Measurements from ENCODE around the gene CUX1.

- TF ChIP-seq CTCF (IDR thresholded peaks at IDR 0.05) (no peak), SMAD3 (CRISPR knock-in tag; IDR thresholded peaks at IDR 0.05; ENCODE audit: borderline replicate concordance) (no peak), CREB1 (CRISPR knock-in tag; IDR thresholded peaks at IDR 0.05) (no peak), TCF7 (CRISPR knock-in tag; IDR thresholded peaks at IDR 0.05; ENCODE audit: low read depth) (no peak), RORB (CRISPR knock-in tag; IDR thresholded peaks at IDR 0.05) (no peak)
- TF ChIP-seq, protein P1, sequence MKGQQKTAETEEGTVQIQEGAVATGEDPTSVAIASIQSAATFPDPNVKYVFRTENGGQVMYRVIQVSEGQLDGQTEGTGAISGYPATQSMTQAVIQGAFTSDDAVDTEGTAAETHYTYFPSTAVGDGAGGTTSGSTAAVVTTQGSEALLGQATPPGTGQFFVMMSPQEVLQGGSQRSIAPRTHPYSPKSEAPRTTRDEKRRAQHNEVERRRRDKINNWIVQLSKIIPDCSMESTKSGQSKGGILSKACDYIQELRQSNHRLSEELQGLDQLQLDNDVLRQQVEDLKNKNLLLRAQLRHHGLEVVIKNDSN (CRISPR knock-in tag; IDR thresholded peaks at IDR 0.05), result no peak
- TF ChIP-seq, protein P2, sequence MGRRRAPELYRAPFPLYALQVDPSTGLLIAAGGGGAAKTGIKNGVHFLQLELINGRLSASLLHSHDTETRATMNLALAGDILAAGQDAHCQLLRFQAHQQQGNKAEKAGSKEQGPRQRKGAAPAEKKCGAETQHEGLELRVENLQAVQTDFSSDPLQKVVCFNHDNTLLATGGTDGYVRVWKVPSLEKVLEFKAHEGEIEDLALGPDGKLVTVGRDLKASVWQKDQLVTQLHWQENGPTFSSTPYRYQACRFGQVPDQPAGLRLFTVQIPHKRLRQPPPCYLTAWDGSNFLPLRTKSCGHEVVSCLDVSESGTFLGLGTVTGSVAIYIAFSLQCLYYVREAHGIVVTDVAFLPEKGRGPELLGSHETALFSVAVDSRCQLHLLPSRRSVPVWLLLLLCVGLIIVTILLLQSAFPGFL (CRISPR knock-in tag; IDR thresholded peaks at IDR 0.05; ENCODE audit: borderline replicate concordance), result no peak
- TF ChIP-seq, protein P3, sequence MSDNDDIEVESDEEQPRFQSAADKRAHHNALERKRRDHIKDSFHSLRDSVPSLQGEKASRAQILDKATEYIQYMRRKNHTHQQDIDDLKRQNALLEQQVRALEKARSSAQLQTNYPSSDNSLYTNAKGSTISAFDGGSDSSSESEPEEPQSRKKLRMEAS (CRISPR knock-in tag; IDR thresholded peaks at IDR 0.05), result no peak
- TF ChIP-seq, protein P4, sequence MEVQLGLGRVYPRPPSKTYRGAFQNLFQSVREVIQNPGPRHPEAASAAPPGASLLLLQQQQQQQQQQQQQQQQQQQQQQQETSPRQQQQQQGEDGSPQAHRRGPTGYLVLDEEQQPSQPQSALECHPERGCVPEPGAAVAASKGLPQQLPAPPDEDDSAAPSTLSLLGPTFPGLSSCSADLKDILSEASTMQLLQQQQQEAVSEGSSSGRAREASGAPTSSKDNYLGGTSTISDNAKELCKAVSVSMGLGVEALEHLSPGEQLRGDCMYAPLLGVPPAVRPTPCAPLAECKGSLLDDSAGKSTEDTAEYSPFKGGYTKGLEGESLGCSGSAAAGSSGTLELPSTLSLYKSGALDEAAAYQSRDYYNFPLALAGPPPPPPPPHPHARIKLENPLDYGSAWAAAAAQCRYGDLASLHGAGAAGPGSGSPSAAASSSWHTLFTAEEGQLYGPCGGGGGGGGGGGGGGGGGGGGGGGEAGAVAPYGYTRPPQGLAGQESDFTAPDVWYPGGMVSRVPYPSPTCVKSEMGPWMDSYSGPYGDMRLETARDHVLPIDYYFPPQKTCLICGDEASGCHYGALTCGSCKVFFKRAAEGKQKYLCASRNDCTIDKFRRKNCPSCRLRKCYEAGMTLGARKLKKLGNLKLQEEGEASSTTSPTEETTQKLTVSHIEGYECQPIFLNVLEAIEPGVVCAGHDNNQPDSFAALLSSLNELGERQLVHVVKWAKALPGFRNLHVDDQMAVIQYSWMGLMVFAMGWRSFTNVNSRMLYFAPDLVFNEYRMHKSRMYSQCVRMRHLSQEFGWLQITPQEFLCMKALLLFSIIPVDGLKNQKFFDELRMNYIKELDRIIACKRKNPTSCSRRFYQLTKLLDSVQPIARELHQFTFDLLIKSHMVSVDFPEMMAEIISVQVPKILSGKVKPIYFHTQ (CRISPR knock-in tag; IDR thresholded peaks at IDR 0.05), result no peak
- TF ChIP-seq, protein P5, sequence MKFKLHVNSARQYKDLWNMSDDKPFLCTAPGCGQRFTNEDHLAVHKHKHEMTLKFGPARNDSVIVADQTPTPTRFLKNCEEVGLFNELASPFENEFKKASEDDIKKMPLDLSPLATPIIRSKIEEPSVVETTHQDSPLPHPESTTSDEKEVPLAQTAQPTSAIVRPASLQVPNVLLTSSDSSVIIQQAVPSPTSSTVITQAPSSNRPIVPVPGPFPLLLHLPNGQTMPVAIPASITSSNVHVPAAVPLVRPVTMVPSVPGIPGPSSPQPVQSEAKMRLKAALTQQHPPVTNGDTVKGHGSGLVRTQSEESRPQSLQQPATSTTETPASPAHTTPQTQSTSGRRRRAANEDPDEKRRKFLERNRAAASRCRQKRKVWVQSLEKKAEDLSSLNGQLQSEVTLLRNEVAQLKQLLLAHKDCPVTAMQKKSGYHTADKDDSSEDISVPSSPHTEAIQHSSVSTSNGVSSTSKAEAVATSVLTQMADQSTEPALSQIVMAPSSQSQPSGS (CRISPR knock-in tag; IDR thresholded peaks at IDR 0.05; ENCODE audit: borderline replicate concordance, low read depth), result no peak
Measured at GRCh38 chr7:102317231-102318059, 500.0 kb downstream of the CUX1 start.
